HG03378 (cell line): ENCODE results near the gene ERVMER34-1.

Experiments
- ATAC-seq: cut with Tn5 transposase; IDR thresholded peaks from one replicate; pipeline ENCODE4 v1.9.1; 2021; ENCODE audit warnings: mild to moderate bottlenecking, moderate library complexity; ENCODE audit not compliant: unreplicated experiment

The ERVMER34-1 gene, protein sequence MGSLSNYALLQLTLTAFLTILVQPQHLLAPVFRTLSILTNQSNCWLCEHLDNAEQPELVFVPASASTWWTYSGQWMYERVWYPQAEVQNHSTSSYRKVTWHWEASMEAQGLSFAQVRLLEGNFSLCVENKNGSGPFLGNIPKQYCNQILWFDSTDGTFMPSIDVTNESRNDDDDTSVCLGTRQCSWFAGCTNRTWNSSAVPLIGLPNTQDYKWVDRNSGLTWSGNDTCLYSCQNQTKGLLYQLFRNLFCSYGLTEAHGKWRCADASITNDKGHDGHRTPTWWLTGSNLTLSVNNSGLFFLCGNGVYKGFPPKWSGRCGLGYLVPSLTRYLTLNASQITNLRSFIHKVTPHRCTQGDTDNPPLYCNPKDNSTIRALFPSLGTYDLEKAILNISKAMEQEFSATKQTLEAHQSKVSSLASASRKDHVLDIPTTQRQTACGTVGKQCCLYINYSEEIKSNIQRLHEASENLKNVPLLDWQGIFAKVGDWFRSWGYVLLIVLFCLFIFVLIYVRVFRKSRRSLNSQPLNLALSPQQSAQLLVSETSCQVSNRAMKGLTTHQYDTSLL

DNA sequence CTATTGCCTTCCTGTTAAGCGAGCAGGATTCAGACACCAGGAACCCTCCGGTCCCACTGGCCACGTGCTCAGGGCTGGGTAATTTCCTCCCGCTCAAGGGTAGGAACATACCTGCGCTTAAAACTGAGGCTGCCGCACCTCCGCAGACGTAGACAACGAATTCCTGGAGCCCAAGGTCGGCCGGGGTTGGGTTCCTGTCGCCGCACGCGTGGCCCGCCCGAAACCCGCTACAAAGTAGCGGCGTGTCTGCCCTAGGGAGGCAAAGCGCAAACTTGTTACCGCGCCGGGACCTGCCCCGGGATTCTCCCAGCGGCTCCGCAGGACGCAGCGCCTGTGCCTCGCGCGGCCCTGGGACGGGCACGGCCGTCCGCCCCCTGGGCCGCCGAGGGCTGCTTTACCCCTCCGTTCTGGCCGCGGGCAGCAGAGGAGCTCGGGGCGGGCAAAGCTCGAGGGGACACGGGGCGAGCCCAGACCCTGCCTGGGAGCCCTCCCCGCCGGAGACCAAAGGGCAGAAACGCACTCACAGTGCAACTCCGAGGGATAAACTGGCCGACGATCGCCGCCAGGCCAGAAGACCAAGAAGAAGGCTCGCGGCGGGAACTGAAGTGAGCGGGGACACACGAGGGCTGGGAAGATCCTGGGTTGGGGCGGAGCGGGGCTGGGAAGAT, at the start of gene ERVMER34-1:
TSS of gene ERVMER34-1 (minus strand) at position 607 of the 668 bp plus-strand sequence. CDS start 5,905 bp downstream, outside the sequence.
- ATAC-seq, result no peak

DNA sequence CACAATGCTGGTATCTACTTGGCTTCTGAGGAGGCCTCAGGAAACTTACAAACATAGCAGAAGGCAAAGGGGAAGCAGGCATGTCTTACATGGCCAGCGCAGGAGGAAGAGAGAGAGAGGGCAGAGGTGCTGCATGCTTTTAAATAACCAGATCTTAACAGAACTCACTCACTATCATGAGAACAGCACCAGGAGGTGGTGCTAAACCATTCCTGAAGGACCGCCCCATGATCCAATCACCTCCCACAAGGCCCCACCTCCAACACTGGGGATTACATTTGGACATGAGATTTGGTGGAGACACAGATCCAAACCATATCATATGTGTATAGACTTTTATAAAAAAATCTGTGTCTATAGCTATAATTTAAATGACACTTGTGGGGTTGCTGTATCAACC, 48.6 kb upstream of the ERVMER34-1 start:
- ATAC-seq, result no peak

DNA sequence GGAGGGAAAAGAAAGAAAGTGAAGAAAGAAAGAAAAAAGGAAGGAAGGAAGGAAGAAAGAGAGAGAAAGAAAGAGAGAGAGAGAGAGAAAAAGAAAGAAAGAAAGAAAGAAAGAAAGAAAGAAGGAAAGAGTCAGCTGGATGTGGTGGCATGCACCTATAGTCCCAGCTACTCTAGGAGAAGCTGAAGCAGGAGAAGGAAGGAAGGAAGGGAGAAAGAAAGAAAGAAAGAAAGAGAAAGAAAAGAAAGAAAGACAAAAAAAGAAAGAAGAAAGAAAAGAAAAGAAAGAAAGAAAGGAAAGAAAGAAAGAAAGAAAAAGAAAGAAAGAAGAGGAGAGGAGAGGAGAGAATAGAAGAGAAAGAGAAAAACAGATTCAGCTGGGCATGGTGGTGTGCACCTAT, 44.3 kb upstream of the ERVMER34-1 start:
- ATAC-seq, result no peak

DNA sequence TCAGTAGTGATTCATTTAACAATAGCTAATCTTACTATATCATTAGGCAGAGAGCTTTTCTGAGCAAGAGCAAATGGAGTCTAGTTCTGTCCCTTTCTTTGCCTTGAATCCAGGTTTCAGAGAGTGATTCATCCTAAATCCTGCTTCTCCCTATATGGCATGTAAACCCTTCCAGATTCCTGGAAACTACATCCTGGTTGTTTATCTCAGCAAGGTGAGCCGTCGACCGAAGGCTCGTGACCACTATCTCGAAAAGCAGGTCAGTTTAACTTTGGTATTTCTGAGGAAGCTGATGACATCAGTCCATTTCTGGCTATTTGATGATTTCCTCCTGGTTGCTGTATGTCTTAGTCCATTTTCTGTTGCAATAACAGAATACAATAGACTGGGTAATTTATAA, 40.7 kb upstream of the ERVMER34-1 start:
- ATAC-seq, result no peak

DNA sequence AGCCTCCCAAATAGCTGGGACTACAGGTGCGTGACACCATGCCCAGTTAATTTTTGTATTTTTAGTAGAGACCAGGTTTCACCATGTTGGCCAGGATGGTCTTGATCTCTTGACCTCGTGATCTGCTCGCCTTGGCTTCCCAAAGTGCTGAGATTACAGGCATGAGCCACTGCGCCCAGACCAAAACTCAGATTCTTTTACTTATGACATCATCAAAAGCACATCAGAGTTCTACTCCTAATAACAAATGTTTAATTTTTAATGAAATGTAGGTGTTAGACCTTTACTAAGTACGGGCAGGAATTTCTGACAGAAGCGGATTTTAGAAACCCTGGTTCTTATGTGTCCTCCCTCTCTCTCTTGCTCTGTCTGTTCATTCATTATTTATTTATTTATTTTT, 38.5 kb upstream of the ERVMER34-1 start:
- no peak for ATAC-seq

DNA sequence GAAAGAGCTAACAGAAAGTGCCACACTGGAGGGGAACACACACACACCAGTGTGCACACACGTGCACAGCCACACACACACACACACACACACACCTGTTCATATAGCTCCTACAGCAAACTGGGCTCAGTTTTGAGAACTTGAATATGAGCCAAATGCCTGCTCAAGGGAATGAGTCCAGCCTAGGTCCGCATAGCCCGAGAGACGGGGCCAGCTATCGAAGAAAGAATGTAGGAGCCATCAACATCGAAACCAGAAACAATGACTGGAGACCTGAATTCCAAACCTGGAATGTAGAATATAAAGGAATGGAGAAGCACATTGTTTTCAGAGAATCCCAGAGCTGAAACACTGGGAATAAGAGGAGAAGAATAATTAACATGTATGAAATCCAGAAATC, 37.6 kb upstream of the ERVMER34-1 start:
- ATAC-seq, result no peak

DNA sequence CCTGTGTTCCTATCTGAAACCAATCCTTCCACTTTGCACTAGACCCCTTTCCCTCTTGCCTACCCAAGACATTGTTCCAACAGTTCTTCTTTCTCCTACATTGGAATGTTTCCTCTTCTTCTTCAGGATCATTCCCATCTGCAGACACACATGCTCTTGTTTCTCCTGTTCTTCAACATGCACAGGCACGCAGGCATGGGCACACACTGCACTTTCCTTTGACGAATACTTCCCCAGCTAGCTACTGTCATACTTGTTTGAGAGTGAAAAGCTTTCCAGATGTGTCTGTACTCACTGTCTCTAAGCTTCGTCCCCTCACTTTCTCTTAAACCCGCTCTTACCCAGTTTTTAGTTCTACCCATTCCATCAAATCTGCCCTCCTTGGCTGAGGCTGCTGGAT, 31.8 kb upstream of the ERVMER34-1 start:
- no peak for ATAC-seq

DNA sequence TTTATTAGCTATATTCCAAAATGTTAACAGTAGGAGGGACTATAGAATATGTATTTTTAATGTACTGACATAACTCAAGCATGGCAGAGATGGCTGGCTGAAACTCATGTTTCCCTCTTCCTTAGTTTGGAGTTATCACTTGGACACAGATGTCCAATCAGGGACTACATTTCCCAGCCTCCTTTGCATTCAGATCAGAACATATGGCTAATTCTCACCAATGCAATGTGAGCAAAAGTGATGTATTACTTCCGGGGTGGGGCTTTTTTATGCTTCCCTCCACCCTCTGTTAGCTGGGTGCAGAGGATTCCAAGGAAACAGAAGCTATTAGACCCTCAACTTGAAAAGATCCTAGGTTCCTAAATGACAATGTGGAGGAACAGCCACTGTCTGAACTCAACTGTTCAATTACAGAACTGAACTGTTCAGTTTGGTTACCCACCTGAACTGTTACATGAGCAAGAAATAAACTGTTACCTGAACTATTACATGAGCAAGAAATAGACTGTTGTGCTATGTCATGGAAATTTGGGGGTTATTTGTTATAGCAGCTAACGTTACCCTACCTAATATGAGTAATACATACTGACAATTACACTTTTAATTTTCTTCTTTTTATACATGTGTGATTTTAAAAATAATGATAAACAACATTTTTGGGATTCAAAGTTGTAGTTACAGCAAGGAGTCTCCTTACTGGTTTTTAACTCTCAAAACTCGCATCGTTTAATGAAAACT, 29.6 kb upstream of the ERVMER34-1 start:
- no peak for ATAC-seq

DNA sequence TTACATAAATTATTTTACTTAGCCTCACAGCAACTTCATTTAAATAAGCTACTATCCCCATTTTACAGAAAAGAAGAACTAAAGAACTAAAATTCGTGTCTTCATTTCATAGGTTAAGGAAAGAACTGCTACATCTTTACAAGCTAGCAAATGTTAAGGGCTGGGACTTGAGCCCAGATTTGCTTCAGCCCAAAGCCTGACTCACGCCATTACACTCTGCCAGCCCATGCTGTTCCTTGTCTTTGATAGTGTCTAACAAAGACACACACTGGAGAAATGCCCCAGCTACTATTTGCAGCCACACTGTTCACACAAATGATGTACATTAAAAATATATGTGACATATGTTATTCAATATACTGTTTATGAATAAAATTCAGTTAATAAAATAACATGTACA, 29.0 kb upstream of the ERVMER34-1 start:
- no peak for ATAC-seq

DNA sequence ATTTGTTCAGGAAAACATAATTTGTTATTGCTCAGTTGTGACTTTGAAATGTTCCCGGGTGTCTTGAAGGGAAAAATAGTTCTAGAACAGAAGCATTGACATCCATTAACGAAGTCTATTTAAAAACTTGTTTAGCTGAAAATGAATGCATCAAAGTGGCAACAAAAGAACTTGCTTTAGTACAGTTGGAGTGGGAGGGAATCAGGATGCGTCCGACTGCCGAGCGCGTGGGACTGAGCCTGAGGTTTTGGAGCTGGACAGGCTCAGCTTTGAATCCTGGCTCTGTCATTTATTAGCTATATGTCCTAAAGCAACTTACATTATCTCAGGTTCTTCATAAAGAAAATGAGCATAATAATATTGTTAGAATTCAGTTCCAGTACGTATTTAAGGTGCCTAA, 9.0 kb upstream of the ERVMER34-1 start:
- no peak for ATAC-seq

DNA sequence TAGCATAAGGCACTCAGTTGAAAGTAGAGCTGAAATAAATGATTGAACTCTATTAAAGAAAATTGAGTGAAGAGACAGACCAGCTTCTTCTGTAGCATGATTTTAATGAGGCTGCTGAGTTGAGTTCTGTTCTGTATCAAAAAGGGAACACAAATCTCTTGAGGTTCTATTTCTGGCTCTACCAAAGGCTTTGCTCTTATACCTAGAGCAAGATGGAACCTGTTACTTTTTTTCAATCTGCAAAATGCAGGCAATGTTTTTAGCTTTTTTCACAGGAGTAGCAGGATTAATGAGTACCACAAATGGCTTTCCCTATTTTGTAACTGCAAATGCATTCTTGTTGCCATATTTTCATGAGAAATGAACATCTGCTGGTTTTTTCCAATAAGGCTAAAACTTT, 4.2 kb upstream of the ERVMER34-1 start:
- ATAC-seq, result no peak

DNA sequence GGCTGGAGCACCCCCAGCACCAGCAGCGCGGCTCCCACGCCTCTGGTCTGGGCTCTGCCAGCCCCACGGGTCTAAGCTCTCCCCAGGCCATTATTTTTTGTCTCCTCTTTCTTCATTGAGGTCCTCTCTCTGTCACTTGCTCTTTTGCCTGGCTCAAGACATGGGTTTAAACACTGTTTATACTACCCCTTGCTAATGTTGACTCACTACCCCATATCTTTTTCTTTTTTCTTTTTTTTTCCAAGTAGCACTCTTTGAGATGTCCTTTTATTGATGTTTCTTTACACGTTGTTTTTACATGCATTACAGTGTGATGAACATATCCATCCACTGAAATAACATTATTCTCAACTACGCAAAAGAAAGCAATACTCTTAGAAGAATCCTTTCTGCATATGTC, 1.7 kb upstream of the ERVMER34-1 start:
- ATAC-seq, result no peak

DNA sequence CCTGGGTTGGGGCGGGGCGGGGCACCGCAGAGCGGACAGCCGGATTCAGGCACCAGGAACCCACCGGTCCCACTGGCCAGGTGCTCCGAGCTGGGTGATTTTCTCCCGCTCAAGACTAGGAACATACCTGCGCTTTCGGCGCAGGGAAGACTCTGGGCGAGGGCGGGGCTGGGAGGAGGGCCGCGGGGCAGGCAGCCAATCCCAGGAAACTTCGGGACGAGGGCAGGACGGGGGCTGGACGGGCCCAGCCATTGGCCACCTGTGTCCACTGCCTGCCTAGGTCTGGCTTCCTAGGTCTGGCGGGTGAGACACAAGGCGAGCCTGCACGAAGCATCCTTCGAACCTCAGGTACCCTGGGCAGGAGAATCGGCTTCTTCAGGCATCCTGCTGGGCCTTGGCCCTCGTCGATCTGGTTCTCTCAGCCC, 274 bp upstream of the ERVMER34-1 start:
- no peak for ATAC-seq

DNA sequence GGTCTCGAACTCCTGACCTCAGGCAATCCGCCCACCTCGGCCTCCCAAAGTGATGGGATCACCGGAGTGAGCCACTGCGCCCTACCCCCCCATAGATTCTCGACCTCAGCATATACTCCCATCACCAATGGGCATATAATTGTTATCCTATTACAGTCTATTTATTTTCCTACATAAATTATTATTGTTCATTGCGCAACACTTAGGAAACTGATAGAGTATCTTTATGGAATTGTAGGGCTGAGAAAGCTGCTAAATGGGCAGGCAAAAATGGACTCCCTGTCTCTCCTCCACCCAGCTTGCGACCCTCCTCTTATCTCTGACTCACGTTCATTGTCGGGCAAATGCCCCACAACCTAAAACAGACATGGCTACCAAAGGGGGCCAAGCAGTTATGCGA, 1.0 kb downstream of the ERVMER34-1 start:
- ATAC-seq, result no peak

DNA sequence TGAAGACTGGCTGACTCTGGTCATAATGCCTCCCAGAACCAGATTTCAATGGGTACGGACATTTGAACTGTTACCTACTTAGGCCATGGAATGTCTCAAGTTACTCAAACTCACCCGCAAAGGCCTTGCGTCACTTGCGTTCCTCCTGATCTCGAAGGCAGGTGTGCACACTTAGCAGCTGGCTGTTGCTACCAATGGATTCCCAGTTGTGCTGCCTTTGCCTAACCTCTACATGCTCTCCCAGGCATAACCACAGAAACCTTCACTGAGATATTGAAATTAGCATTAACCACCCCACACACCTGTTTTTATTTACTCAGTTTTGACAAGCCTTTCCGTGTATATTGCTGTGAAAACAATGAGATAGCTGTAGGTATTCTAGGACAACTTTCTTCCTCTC, 2.8 kb downstream of the ERVMER34-1 start:
- no peak for ATAC-seq

DNA sequence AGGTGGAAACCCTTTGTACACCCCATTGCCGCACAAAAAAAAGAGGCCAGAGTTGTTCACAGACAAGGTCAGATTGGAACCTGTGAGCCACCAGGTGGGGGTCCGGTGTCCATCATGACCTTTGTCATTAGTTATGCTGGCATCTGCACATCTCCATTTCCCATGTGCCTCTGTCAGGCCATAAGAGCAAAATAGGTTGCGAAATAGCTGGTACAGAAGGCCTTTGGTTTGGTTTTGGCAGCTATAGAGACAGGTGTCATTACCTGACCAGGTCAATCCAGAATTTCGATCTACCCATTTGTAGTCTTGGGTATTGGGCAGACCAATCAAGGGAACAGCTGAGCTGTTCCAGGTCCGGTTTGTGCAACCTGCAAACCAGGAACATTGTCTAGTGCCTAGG, 6.6 kb downstream of the ERVMER34-1 start:
- ATAC-seq, result no peak

DNA sequence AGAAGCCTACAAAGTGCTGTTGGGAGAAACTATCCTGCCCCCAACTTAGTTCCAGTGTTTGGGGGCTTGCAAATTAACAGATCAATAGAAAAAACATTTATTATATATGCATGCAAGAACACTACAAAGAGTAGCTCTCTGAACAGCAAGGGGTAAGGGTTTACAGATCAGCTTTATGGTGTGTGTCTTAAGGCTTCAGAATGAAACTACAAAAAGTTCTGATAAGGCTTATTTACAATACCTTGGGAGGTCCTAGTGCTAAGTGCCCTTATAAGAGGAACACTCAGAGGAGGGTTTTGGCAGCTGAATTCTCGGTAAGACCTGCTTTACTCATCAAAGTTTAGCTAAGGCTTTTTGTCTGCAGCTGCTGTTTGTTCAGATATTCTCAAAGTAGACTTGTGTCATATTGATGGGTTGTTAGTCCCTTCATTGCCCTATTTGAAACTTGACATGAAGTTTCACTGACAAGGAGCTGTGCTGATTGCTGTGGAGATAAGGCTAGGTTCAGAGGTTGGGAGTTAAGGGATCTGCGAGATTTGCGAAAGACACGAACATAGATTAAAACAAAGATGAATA, 7.7 kb downstream of the ERVMER34-1 start:
- no peak for ATAC-seq

DNA sequence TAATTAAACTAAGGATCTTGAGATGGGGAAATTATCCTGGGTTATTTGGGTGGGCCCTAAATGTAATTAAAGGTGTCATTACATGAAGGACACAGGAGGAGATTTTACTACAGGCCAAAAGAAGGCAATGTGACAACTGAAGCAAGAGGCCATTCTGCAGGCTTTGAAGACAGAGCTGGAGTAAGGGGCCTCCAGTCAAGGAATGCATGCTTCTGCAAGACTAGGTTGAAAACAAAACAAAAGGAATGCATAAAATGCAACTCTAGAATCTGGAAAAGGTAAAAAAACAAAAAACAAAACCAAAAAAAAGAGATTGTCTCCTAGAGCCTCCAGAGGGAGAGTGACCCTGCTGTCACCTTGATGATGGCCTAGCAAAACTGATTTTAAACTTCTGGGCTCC, 21.6 kb downstream of the ERVMER34-1 start:
- ATAC-seq, result no peak

DNA sequence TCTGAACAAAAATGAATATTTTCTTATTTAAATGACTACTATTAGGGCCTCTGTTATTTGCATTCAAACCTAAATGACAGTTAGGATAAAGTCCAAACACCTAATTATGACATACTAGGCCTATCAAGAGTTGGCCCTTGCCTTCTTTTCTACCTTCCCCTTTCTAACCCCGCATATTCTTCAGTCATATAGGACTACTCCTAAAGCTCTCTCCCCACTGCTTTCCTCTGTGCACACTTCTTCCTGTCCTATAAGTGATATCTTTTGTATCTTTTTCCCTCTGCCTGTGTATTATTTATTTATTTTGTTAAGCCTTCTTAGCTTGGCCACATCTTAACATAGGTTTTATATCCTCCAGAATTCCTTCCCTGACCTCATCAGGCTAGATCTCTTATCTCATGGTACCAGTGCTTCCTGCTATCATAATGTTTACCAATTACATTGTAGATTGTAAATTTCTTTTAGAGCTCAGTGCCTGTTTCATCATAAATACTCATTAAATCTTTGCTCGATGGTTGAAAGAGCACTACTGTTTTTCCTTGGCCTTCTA, 22.5 kb downstream of the ERVMER34-1 start:
- no peak for ATAC-seq

DNA sequence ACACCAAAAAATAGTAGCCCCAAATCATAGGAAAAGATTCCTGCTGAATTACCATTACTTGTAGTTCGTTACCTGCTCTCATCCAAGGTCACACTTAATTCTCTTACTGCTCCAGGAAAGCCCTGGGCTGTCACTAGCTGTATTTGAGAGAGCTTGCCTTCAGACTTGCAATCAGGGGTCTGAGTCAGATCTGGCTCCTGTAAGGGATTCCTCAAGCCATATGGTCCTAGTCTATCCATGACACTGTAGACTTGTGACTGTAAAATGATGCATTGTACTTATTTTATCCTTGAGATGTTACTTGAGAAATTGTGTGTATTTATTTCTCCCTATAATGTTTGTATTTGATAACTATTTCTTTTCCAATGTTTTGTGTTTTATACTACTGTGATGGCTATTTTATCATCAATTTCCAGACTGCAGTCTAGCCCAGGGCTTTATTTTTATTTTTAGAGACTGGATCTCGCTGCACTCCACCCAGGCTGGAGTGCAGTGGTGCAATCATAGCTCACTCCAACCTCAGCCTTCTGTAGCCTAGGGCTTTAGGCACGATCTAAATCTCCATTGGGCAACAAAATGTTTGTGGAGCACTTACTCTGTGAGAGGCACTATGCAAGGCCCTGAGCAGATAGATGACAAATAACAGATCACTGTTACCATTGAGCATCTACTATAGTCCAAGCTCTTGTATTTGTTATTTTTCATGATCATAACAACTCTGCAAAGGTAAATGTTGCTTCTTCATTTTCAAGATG, 24.2 kb downstream of the ERVMER34-1 start:
- ATAC-seq, result no peak
